HL-60 (cell line): ENCODE data around the gene RHBDD1.

Experiments
- DNase-seq, 2 experiments: peaks; one replicate each; pipeline ENCODE4 v3.0.0-alpha.2; 2010 to 2020; ENCODE audit warnings: low read depth in 1 of 2, low spot score in 1 of 2
- H3K27ac ChIP-seq: fragments of 250-450 bp; sonication (Bioruptor Pico); replicated peaks from 2 replicates; pipeline ENCODE4 v1.5.1; 2020; ENCODE audit warnings: mild to moderate bottlenecking, moderate library complexity
- H3K27me3 ChIP-seq: fragments of 250-450 bp; sonication (Bioruptor Pico); 2 replicates; pipeline ENCODE4 v1.5.1; 2021; ENCODE audit warnings: mild to moderate bottlenecking, moderate library complexity; ENCODE audit not compliant: insufficient read depth, poor library complexity, severe bottlenecking
- H3K4me3 ChIP-seq: replicated peaks from 2 replicates; pipeline ENCODE4 v1.5.1; 2011; ENCODE audit warnings: mild to moderate bottlenecking, control low read depth, low read length; ENCODE audit not compliant: insufficient read depth
- GABPA ChIP-seq: IDR thresholded peaks from 2 replicates; pipeline ENCODE4 v1.6.1; 2012; ENCODE audit warnings: low read depth
- POLR2AphosphoS5 ChIP-seq: IDR thresholded peaks from 2 replicates; pipeline ENCODE4 v1.6.1; 2012; ENCODE audit warnings: low read depth
- SPI1 ChIP-seq: IDR thresholded peaks from 2 replicates; pipeline ENCODE4 v1.6.1; 2012; ENCODE audit warnings: low read depth, mild to moderate bottlenecking, borderline replicate concordance
- TF ChIP-seq, protein P1 (sequence below): IDR thresholded peaks from 2 replicates; pipeline ENCODE4 v1.6.1; 2012; ENCODE audit warnings: low read depth; ENCODE audit not compliant: insufficient replicate concordance
- TF ChIP-seq, protein P2 (sequence below): IDR thresholded peaks from one replicate; pipeline ENCODE4 v1.5.1; 2011; ENCODE audit warnings: low read length, control low read depth, inconsistent platforms; ENCODE audit not compliant: insufficient read depth

Gene RHBDD1

DNA sequence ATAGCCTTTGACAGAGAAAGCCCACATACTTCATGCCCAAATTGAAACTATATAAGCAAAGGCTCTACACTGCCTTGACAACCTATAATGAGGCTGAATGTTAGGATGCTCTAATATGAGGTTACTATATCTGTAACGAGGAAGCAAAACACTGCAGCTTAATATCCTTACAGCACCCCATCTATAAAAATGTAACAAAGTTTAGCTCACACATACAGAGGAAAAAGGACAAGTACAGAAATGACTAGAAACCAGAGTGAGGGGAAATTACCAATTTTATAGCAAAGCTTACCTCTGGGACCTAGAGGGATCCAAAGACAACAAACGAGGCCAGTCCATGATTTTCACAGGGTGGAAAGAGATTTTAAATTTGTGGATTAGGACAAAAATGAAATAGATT lies 189.7 kb downstream of the RHBDD1 start:
- no peak for DNase-seq
- Histone ChIP-seq H3K27ac (no peak overlapping the region), H3K27me3 (no peaks in the 10 kb centered on the region), H3K4me3 (no peak overlapping the region)
- TF ChIP-seq GABPA (no peak), SPI1 (no peak), POLR2AphosphoS5 (no peak)
- TF ChIP-seq, protein P1, sequence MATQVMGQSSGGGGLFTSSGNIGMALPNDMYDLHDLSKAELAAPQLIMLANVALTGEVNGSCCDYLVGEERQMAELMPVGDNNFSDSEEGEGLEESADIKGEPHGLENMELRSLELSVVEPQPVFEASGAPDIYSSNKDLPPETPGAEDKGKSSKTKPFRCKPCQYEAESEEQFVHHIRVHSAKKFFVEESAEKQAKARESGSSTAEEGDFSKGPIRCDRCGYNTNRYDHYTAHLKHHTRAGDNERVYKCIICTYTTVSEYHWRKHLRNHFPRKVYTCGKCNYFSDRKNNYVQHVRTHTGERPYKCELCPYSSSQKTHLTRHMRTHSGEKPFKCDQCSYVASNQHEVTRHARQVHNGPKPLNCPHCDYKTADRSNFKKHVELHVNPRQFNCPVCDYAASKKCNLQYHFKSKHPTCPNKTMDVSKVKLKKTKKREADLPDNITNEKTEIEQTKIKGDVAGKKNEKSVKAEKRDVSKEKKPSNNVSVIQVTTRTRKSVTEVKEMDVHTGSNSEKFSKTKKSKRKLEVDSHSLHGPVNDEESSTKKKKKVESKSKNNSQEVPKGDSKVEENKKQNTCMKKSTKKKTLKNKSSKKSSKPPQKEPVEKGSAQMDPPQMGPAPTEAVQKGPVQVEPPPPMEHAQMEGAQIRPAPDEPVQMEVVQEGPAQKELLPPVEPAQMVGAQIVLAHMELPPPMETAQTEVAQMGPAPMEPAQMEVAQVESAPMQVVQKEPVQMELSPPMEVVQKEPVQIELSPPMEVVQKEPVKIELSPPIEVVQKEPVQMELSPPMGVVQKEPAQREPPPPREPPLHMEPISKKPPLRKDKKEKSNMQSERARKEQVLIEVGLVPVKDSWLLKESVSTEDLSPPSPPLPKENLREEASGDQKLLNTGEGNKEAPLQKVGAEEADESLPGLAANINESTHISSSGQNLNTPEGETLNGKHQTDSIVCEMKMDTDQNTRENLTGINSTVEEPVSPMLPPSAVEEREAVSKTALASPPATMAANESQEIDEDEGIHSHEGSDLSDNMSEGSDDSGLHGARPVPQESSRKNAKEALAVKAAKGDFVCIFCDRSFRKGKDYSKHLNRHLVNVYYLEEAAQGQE: no peak
- TF ChIP-seq, protein P2, sequence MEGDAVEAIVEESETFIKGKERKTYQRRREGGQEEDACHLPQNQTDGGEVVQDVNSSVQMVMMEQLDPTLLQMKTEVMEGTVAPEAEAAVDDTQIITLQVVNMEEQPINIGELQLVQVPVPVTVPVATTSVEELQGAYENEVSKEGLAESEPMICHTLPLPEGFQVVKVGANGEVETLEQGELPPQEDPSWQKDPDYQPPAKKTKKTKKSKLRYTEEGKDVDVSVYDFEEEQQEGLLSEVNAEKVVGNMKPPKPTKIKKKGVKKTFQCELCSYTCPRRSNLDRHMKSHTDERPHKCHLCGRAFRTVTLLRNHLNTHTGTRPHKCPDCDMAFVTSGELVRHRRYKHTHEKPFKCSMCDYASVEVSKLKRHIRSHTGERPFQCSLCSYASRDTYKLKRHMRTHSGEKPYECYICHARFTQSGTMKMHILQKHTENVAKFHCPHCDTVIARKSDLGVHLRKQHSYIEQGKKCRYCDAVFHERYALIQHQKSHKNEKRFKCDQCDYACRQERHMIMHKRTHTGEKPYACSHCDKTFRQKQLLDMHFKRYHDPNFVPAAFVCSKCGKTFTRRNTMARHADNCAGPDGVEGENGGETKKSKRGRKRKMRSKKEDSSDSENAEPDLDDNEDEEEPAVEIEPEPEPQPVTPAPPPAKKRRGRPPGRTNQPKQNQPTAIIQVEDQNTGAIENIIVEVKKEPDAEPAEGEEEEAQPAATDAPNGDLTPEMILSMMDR: no peak

DNA sequence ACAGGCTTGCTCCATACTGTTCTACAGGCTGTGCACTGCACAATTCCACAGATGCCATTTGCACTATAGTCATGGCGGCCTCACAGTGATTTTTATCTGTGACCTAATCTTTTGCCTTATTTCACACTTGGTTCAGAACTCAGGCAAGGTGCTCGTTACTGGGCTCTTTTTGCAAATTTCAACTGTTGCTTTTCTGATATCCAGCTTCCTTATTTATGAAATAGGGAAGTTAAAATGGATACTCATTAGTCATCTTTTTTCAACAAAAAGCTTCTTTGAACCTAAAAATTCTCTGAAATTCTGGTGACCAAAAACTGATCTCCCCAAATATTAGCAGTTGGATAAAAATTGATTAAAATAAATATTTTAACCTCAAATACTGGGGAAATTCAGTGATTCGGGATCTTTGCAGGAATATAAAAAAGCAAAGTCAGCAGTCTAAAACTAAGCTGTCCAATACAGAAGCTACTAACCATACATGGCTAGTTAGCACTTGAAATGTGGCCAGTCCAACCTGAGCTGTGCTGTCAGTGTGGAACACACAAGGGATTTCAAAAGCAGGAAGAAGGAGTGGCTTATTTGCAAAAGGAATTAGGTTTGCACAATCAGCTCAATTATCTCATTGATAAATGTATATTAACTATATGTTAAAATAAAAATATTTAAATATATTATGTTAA lies 193.7 kb downstream of the RHBDD1 start:
- DNase-seq: peak; percentile 2 to 42
- no peak overlapping the region for H3K27ac ChIP-seq
- TF ChIP-seq, protein P2: no peak
- TF ChIP-seq, protein P1: no peak
- TF ChIP-seq SPI1 (no peak), POLR2AphosphoS5 (no peak), GABPA (no peak)
- H3K27me3 ChIP-seq: no peaks in the 10 kb centered on the region
- H3K4me3 ChIP-seq: no peak overlapping the region

DNA sequence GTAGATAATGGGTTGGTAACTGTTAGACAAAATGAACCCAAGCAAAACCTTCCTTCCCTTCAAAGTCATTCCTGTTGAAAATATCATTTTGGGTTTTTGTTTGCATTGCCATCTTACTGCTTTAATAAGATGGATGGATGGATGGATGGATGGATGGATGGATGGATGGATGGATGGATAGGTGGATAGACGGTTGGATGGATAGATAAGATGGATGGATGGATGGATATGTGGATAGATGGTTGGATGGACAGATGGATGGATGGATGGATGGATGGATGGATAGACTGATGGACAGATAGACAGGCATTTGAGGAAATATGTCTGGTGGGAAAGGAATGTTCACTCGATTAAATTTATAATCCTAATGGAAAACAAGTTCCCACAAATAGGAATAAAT lies 194.9 kb downstream of the RHBDD1 start:
- no peak for DNase-seq
- Histone ChIP-seq H3K27me3 (no peaks in the 10 kb centered on the region), H3K27ac (no peak overlapping the region), H3K4me3 (no peak overlapping the region)
- TF ChIP-seq GABPA (no peak), SPI1 (no peak), POLR2AphosphoS5 (no peak)

DNA sequence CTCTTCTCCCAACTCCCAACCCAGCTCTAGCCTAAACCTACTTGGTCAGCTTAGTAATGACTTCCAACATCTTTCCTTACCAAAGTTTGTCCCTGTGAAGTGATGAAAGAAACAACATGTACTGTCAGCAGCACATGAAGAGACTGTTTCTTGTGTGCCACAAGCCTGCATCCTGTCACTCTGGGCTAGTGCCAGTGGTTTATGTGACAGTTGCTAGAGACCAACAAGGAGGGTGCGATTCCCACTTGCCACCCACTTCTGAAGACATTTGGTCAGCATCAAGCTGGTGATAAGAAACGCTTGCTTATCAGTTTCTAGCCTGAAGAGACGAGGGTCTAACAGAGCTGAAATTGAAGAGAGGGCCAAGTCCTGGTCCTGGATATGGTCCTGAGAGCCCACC lies 195.5 kb downstream of the RHBDD1 start:
- Histone ChIP-seq H3K27ac (no peak overlapping the region), H3K27me3 (no peaks in the 10 kb centered on the region), H3K4me3 (no peak overlapping the region)
- DNase-seq: no peak
- TF ChIP-seq, protein P1: no peak
- TF ChIP-seq, protein P2: no peak
- no peak for TF ChIP-seq GABPA
- no peak for TF ChIP-seq SPI1
- no peak for TF ChIP-seq POLR2AphosphoS5
